Tibial nerve (tissue), 4 donors: Measurements from ENCODE around the gene INPP4A.

Experiments
- CTCF ChIP-seq, 5 experiments: fragments of 200-600 bp in 3 of 5; fragments of 450-650 bp in 2 of 5; sonication (generic) in 3 of 5; IDR thresholded peaks; one replicate each; pipeline ENCODE4 v1.5.1; 2016 to 2019; ENCODE audit warnings: antibody characterized with exemption in 5 of 5, mild to moderate bottlenecking in 3 of 5, moderate library complexity in 2 of 5
- EP300 ChIP-seq, 2 donors: sonication (generic); formaldehyde crosslinking; IDR thresholded peaks; one replicate each; pipeline ENCODE4 v1.6.1; 2017; ENCODE audit warnings: antibody characterized with exemption in 2 of 2, mild to moderate bottlenecking in 1 of 2

- TF ChIP-seq CTCF (IDR thresholded peaks at IDR 0.05) (no peak), EP300 (IDR thresholded peaks at IDR 0.05) (no peak)
These were observed 70.8 kb downstream of the INPP4A start for GRCh38 chr2:98515250-98515991.
